GM21576 (cell line): Measurements from ENCODE around the gene KAZN.

ENCODE experiments used
- ATAC-seq: cut with Tn5 transposase; IDR thresholded peaks from one replicate; pipeline ENCODE4 v1.9.1; 2021; ENCODE audit warnings: mild to moderate bottlenecking, moderate library complexity; ENCODE audit not compliant: unreplicated experiment

KAZN gene

GRCh38 chr1:14738235-14738634, 139.8 kb downstream of the KAZN start:
- ATAC-seq: no peak

GRCh38 chr1:14738647-14739046, 140.2 kb downstream of the KAZN start:
- ATAC-seq: no peak

GRCh38 chr1:14739082-14739832, 140.8 kb downstream of the KAZN start:
- ATAC-seq: no peak

- ATAC-seq: no peak
Observed at GRCh38 chr1:14740016-14740415, 141.5 kb downstream of the KAZN start.

- no peak for ATAC-seq
Observed at GRCh38 chr1:14741082-14741481, 142.6 kb downstream of the KAZN start.

GRCh38 chr1:14741532-14741931, 143.0 kb downstream of the KAZN start:
- no peak for ATAC-seq

GRCh38 chr1:14742181-14742980, 143.9 kb downstream of the KAZN start:
- ATAC-seq: no peak

GRCh38 chr1:14743368-14743767, 144.9 kb downstream of the KAZN start:
- ATAC-seq: no peak

GRCh38 chr1:14745001-14745720, 146.7 kb downstream of the KAZN start:
- no peak for ATAC-seq

- ATAC-seq: no peak
Observed at GRCh38 chr1:14745789-14746188, 147.3 kb downstream of the KAZN start.

GRCh38 chr1:14746393-14746792, 147.9 kb downstream of the KAZN start:
- ATAC-seq: no peak

GRCh38 chr1:14748151-14748550, 149.7 kb downstream of the KAZN start:
- no peak for ATAC-seq

- no peak for ATAC-seq
Observed at GRCh38 chr1:14748977-14749376, 150.5 kb downstream of the KAZN start.

- no peak for ATAC-seq
Observed at GRCh38 chr1:14750490-14750889, 152.0 kb downstream of the KAZN start.

GRCh38 chr1:14755518-14756252, 157.2 kb downstream of the KAZN start:
- no peak for ATAC-seq

- ATAC-seq: no peak
Observed at GRCh38 chr1:14756589-14757285, 158.3 kb downstream of the KAZN start.

GRCh38 chr1:14757286-14757625, 158.8 kb downstream of the KAZN start:
- no peak for ATAC-seq

GRCh38 chr1:14759042-14759818, 160.7 kb downstream of the KAZN start:
- no peak for ATAC-seq

GRCh38 chr1:14759843-14760242, 161.4 kb downstream of the KAZN start:
- no peak for ATAC-seq

GRCh38 chr1:14760780-14761179, 162.3 kb downstream of the KAZN start:
- ATAC-seq: no peak
